ENCODE measurements around the gene CCDC112.

- TF ChIP-seq CTCF (IDR thresholded peaks at IDR 0.05) (no peak), EP300 (IDR thresholded peaks at IDR 0.05) (no peak), POLR2A (IDR thresholded peaks at IDR 0.05) (no peak)
These were observed 38.5 kb downstream of the CCDC112 start for GRCh38 chr5:115257981-115258380.

Data from ovary (tissue), 3 donors.